Colon (tissue), 2 donors: ENCODE results near the gene SYNE2.
A peak's percentile ranks its signal among the peaks of the same experiment; 100 is the strongest.

ENCODE experiments used
- FAIRE-seq: peaks from 2 replicates; lab custom pipeline; 2012; peaks lifted over from hg19 to GRCh38; lab: Jason Lieb, UNC
- donor health status: control.
- donor health status: control.

SYNE2 gene

GRCh38 chr14:63963439-63963838, 110.6 kb downstream of the SYNE2 start:
- FAIRE-seq = no peak

- FAIRE-seq = no peak
Observed at GRCh38 chr14:63964113-63964512, 111.3 kb downstream of the SYNE2 start.

- no peak for FAIRE-seq
Observed at GRCh38 chr14:63966407-63966806, 113.6 kb downstream of the SYNE2 start.

GRCh38 chr14:63972323-63972932, 119.6 kb downstream of the SYNE2 start:
- FAIRE-seq = no peak

GRCh38 chr14:63974176-63974575, 121.4 kb downstream of the SYNE2 start:
- no peak for FAIRE-seq

GRCh38 chr14:63981569-63981968, 128.8 kb downstream of the SYNE2 start:
- no peak for FAIRE-seq

GRCh38 chr14:63982156-63982555, 129.4 kb downstream of the SYNE2 start:
- no peak for FAIRE-seq

GRCh38 chr14:63982629-63983028, 129.8 kb downstream of the SYNE2 start:
- FAIRE-seq = no peak

- no peak for FAIRE-seq
Observed at GRCh38 chr14:63986789-63987533, 134.2 kb downstream of the SYNE2 start.

GRCh38 chr14:63988579-63988978, 135.8 kb downstream of the SYNE2 start:
- FAIRE-seq = no peak

- no peak for FAIRE-seq
Observed at GRCh38 chr14:63991833-63992232, 139.0 kb downstream of the SYNE2 start.

GRCh38 chr14:63992858-63993257, 140.1 kb downstream of the SYNE2 start:
- no peak for FAIRE-seq

GRCh38 chr14:63993992-63994391, 141.2 kb downstream of the SYNE2 start:
- FAIRE-seq = no peak

- FAIRE-seq = no peak
Observed at GRCh38 chr14:63995285-63995684, 142.5 kb downstream of the SYNE2 start.

- no peak for FAIRE-seq
Observed at GRCh38 chr14:63996016-63996415, 143.2 kb downstream of the SYNE2 start.

- FAIRE-seq = no peak
Observed at GRCh38 chr14:63996625-63997220, 143.9 kb downstream of the SYNE2 start.

GRCh38 chr14:64000749-64001148, 147.9 kb downstream of the SYNE2 start:
- no peak for FAIRE-seq

- FAIRE-seq = no peak
Observed at GRCh38 chr14:64005822-64006221, 153.0 kb downstream of the SYNE2 start.

- FAIRE-seq = no peak
Observed at GRCh38 chr14:64008016-64008415, 155.2 kb downstream of the SYNE2 start.

GRCh38 chr14:64012003-64012402, 159.2 kb downstream of the SYNE2 start:
- FAIRE-seq = no peak

- peak; percentile 47 for FAIRE-seq
Observed at GRCh38 chr14:64012720-64013119, 159.9 kb downstream of the SYNE2 start.

GRCh38 chr14:64025479-64025878, 172.7 kb downstream of the SYNE2 start:
- FAIRE-seq = no peak

- FAIRE-seq = no peak
Observed at GRCh38 chr14:64026600-64026999, 173.8 kb downstream of the SYNE2 start.

GRCh38 chr14:64035143-64035542, 182.3 kb downstream of the SYNE2 start:
- no peak for FAIRE-seq
